Measurements from ENCODE around the gene NUDT5.
"Not testable (repeated sequence)": the region's sequence is repeated elsewhere in the genome, so short reads cannot be mapped to it uniquely, and the experiment has no call there.

NUDT5 gene

GRCh38 chr10:12228851-12229250 is 33.2 kb upstream of the NUDT5 start:
- Histone ChIP-seq H3K27me3 (ENCODE audit: control insufficient read depth in 5 of 5, insufficient read depth in 4 of 5, low read length in 5 of 5) (no peaks in the 10 kb centered on the region), H3K27ac (ENCODE audit: low read depth, low read length) (no peak overlapping the region), H3K9me3 (ENCODE audit: control insufficient read depth in 5 of 5, low read length in 5 of 5) (no peaks in the 10 kb centered on the region), H3K4me1 (ENCODE audit: control insufficient read depth in 5 of 5, insufficient read depth in 5 of 5, low read length in 5 of 5) (peaks cover 0 to 15% (median 4%) of the 10 kb centered on the region in 5 donors), H3K36me3 (ENCODE audit: control insufficient read depth in 5 of 5, insufficient read depth in 5 of 5, low read length in 5 of 5) (peaks cover 14 to 42% (median 31%) of the 10 kb centered on the region in 5 donors), H3K4me3 (ENCODE audit: low read depth in 1 of 5, low read length in 5 of 5) (no peak overlapping the region), H3K9ac (ENCODE audit: low read length in 5 of 5) (peak overlapping the region in 1 of 5 donors; percentile 37)

GRCh38 chr10:12226438-12226837 is 30.7 kb upstream of the NUDT5 start:
- peaks cover 0 to 20% (median 4%) of the 10 kb centered on the region in 5 donors for H3K4me1 ChIP-seq (ENCODE audit: control insufficient read depth in 5 of 5, insufficient read depth in 5 of 5, low read length in 5 of 5)
- H3K27ac ChIP-seq (ENCODE audit: low read depth, low read length); H3K27me3 ChIP-seq (ENCODE audit: control insufficient read depth in 5 of 5, insufficient read depth in 4 of 5, low read length in 5 of 5); H3K9me3 ChIP-seq (ENCODE audit: control insufficient read depth in 5 of 5, low read length in 5 of 5); H3K9ac ChIP-seq (ENCODE audit: low read length in 5 of 5); H3K4me3 ChIP-seq (ENCODE audit: low read depth in 1 of 5, low read length in 5 of 5): not testable (repeated sequence)
- peaks cover 5 to 30% (median 21%) of the 10 kb centered on the region in 5 donors for H3K36me3 ChIP-seq (ENCODE audit: control insufficient read depth in 5 of 5, insufficient read depth in 5 of 5, low read length in 5 of 5)

GRCh38 chr10:12225444-12225843 is 29.8 kb upstream of the NUDT5 start:
- Histone ChIP-seq H3K9ac (ENCODE audit: low read length in 5 of 5) (no peak overlapping the region), H3K4me3 (ENCODE audit: low read depth in 1 of 5, low read length in 5 of 5) (no peak overlapping the region), H3K9me3 (ENCODE audit: control insufficient read depth in 5 of 5, low read length in 5 of 5) (no peaks in the 10 kb centered on the region), H3K4me1 (ENCODE audit: control insufficient read depth in 5 of 5, insufficient read depth in 5 of 5, low read length in 5 of 5) (peaks cover 0 to 22% (median 4%) of the 10 kb centered on the region in 5 donors), H3K27me3 (ENCODE audit: control insufficient read depth in 5 of 5, insufficient read depth in 4 of 5, low read length in 5 of 5) (no peaks in the 10 kb centered on the region), H3K27ac (ENCODE audit: low read depth, low read length) (no peak overlapping the region), H3K36me3 (ENCODE audit: control insufficient read depth in 5 of 5, insufficient read depth in 5 of 5, low read length in 5 of 5) (peaks cover under 1 to 26% (median 16%) of the 10 kb centered on the region in 5 donors)

- Histone ChIP-seq H3K9me3 (ENCODE audit: control insufficient read depth in 5 of 5, low read length in 5 of 5) (no peaks in the 10 kb centered on the region), H3K27me3 (ENCODE audit: control insufficient read depth in 5 of 5, insufficient read depth in 4 of 5, low read length in 5 of 5) (no peaks in the 10 kb centered on the region), H3K27ac (ENCODE audit: low read depth, low read length) (peak overlapping the region; percentile 27), H3K4me1 (ENCODE audit: control insufficient read depth in 5 of 5, insufficient read depth in 5 of 5, low read length in 5 of 5) (peaks cover 0 to 22% (median 4%) of the 10 kb centered on the region in 5 donors), H3K4me3 (ENCODE audit: low read depth in 1 of 5, low read length in 5 of 5) (no peak overlapping the region), H3K36me3 (ENCODE audit: control insufficient read depth in 5 of 5, insufficient read depth in 5 of 5, low read length in 5 of 5) (peaks cover 9 to 39% (median 16%) of the 10 kb centered on the region in 5 donors), H3K9ac (ENCODE audit: low read length in 5 of 5) (no peak overlapping the region)
Measured at GRCh38 chr10:12221323-12222298, 25.9 kb upstream of the NUDT5 start.

- Histone ChIP-seq H3K27me3 (ENCODE audit: control insufficient read depth in 5 of 5, insufficient read depth in 4 of 5, low read length in 5 of 5) (no peaks in the 10 kb centered on the region), H3K9me3 (ENCODE audit: control insufficient read depth in 5 of 5, low read length in 5 of 5) (no peaks in the 10 kb centered on the region), H3K27ac (ENCODE audit: low read depth, low read length) (no peak overlapping the region), H3K36me3 (ENCODE audit: control insufficient read depth in 5 of 5, insufficient read depth in 5 of 5, low read length in 5 of 5) (peaks cover 13 to 34% (median 16%) of the 10 kb centered on the region in 5 donors), H3K4me1 (ENCODE audit: control insufficient read depth in 5 of 5, insufficient read depth in 5 of 5, low read length in 5 of 5) (peaks cover 0 to 13% (median 10%) of the 10 kb centered on the region in 5 donors), H3K9ac (ENCODE audit: low read length in 5 of 5) (no peak overlapping the region), H3K4me3 (ENCODE audit: low read depth in 1 of 5, low read length in 5 of 5) (no peak overlapping the region)
Measured at GRCh38 chr10:12218991-12219390, 23.3 kb upstream of the NUDT5 start.

GRCh38 chr10:12214763-12215218 is 19.1 kb upstream of the NUDT5 start:
- H3K9me3 ChIP-seq (ENCODE audit: control insufficient read depth in 5 of 5, low read length in 5 of 5): no peaks in the 10 kb centered on the region
- H3K4me3 ChIP-seq (ENCODE audit: low read depth in 1 of 5, low read length in 5 of 5): peak overlapping the region in 4 of 5 donors; percentile 47 to 61 (median 56)
- peak overlapping the region; percentile 31 for H3K27ac ChIP-seq (ENCODE audit: low read depth, low read length)
- peaks cover 0 to 10% (median 4%) of the 10 kb centered on the region in 5 donors for H3K4me1 ChIP-seq (ENCODE audit: control insufficient read depth in 5 of 5, insufficient read depth in 5 of 5, low read length in 5 of 5)
- no peaks in the 10 kb centered on the region for H3K27me3 ChIP-seq (ENCODE audit: control insufficient read depth in 5 of 5, insufficient read depth in 4 of 5, low read length in 5 of 5)
- H3K36me3 ChIP-seq (ENCODE audit: control insufficient read depth in 5 of 5, insufficient read depth in 5 of 5, low read length in 5 of 5): peaks cover 15 to 57% (median 38%) of the 10 kb centered on the region in 5 donors
- H3K9ac ChIP-seq (ENCODE audit: low read length in 5 of 5): peak overlapping the region in 2 of 5 donors; percentile 6 to 43

GRCh38 chr10:12214093-12214492 is 18.4 kb upstream of the NUDT5 start:
- Histone ChIP-seq H3K27me3 (ENCODE audit: control insufficient read depth in 5 of 5, insufficient read depth in 4 of 5, low read length in 5 of 5) (no peaks in the 10 kb centered on the region), H3K9ac (ENCODE audit: low read length in 5 of 5) (peak overlapping the region in 1 of 5 donors; percentile 43), H3K9me3 (ENCODE audit: control insufficient read depth in 5 of 5, low read length in 5 of 5) (no peaks in the 10 kb centered on the region), H3K36me3 (ENCODE audit: control insufficient read depth in 5 of 5, insufficient read depth in 5 of 5, low read length in 5 of 5) (peaks cover 15 to 60% (median 36%) of the 10 kb centered on the region in 5 donors), H3K27ac (ENCODE audit: low read depth, low read length) (peak overlapping the region; percentile 31), H3K4me3 (ENCODE audit: low read depth in 1 of 5, low read length in 5 of 5) (no peak overlapping the region), H3K4me1 (ENCODE audit: control insufficient read depth in 5 of 5, insufficient read depth in 5 of 5, low read length in 5 of 5) (peaks cover 0 to 10% (median 4%) of the 10 kb centered on the region in 5 donors)

- H3K27ac ChIP-seq (ENCODE audit: low read depth, low read length): no peak overlapping the region
- peaks cover 0 to 10% (median 4%) of the 10 kb centered on the region in 5 donors for H3K4me1 ChIP-seq (ENCODE audit: control insufficient read depth in 5 of 5, insufficient read depth in 5 of 5, low read length in 5 of 5)
Measured at GRCh38 chr10:12213621-12214020, 17.9 kb upstream of the NUDT5 start.

GRCh38 chr10:12212454-12212853 is 16.8 kb upstream of the NUDT5 start:
- Histone ChIP-seq H3K9me3 (ENCODE audit: control insufficient read depth in 5 of 5, low read length in 5 of 5) (no peaks in the 10 kb centered on the region), H3K27me3 (ENCODE audit: control insufficient read depth in 5 of 5, insufficient read depth in 4 of 5, low read length in 5 of 5) (no peaks in the 10 kb centered on the region), H3K27ac (ENCODE audit: low read depth, low read length) (no peak overlapping the region), H3K9ac (ENCODE audit: low read length in 5 of 5) (no peak overlapping the region), H3K4me3 (ENCODE audit: low read depth in 1 of 5, low read length in 5 of 5) (no peak overlapping the region), H3K4me1 (ENCODE audit: control insufficient read depth in 5 of 5, insufficient read depth in 5 of 5, low read length in 5 of 5) (peaks cover 0 to 10% (median 4%) of the 10 kb centered on the region in 5 donors), H3K36me3 (ENCODE audit: control insufficient read depth in 5 of 5, insufficient read depth in 5 of 5, low read length in 5 of 5) (peaks cover 16 to 61% (median 38%) of the 10 kb centered on the region in 5 donors)

More at GRCh38 chr10:12213621-12214020, 17.9 kb upstream of the NUDT5 start:
- Histone ChIP-seq H3K9ac (ENCODE audit: low read length in 5 of 5) (no peak overlapping the region), H3K36me3 (ENCODE audit: control insufficient read depth in 5 of 5, insufficient read depth in 5 of 5, low read length in 5 of 5) (peaks cover 15 to 60% (median 35%) of the 10 kb centered on the region in 5 donors), H3K4me3 (ENCODE audit: low read depth in 1 of 5, low read length in 5 of 5) (no peak overlapping the region), H3K27me3 (ENCODE audit: control insufficient read depth in 5 of 5, insufficient read depth in 4 of 5, low read length in 5 of 5) (no peaks in the 10 kb centered on the region), H3K9me3 (ENCODE audit: control insufficient read depth in 5 of 5, low read length in 5 of 5) (no peaks in the 10 kb centered on the region)

GRCh38 chr10:12208460-12208859 is 12.8 kb upstream of the NUDT5 start:
- Histone ChIP-seq H3K27me3 (ENCODE audit: control insufficient read depth in 5 of 5, insufficient read depth in 4 of 5, low read length in 5 of 5) (no peaks in the 10 kb centered on the region), H3K9me3 (ENCODE audit: control insufficient read depth in 5 of 5, low read length in 5 of 5) (no peaks in the 10 kb centered on the region), H3K36me3 (ENCODE audit: control insufficient read depth in 5 of 5, insufficient read depth in 5 of 5, low read length in 5 of 5) (peaks cover 11 to 72% (median 37%) of the 10 kb centered on the region in 5 donors), H3K9ac (ENCODE audit: low read length in 5 of 5) (no peak overlapping the region), H3K4me1 (ENCODE audit: control insufficient read depth in 5 of 5, insufficient read depth in 5 of 5, low read length in 5 of 5) (no peaks in the 10 kb centered on the region), H3K27ac (ENCODE audit: low read depth, low read length) (no peak overlapping the region), H3K4me3 (ENCODE audit: low read depth in 1 of 5, low read length in 5 of 5) (no peak overlapping the region)
